ENCODE data around the gene XRCC1.
A peak's percentile ranks its signal among the peaks of the same experiment; 100 is the strongest.

XRCC1 gene

GRCh38 chr19:43575156-43575950 is at the start of gene XRCC1, which contains the start of gene PINLYP:
XRCC1 (minus strand) TSS chr19:43575527; CDS start chr19:43575458, 69 bp downstream.
PINLYP (plus strand) TSS chr19:43575801; CDS start chr19:43577192, 1,391 bp downstream.
- in situ Hi-C loops (cut with MboI; ENCODE audit: low pct_unique_long_range_greater_than_20kb, low sequenced_read_pairs): no loop called here
- DNase-seq: peak; percentile 99

- no peak for DNase-seq
- in situ Hi-C loops (cut with MboI; ENCODE audit: low pct_unique_long_range_greater_than_20kb, low sequenced_read_pairs): no loop called here
Measured at GRCh38 chr19:43624933-43625332, 49.6 kb upstream of the XRCC1 start.

- no peak for DNase-seq
- in situ Hi-C loops (cut with MboI; ENCODE audit: low pct_unique_long_range_greater_than_20kb, low sequenced_read_pairs): no loop called here
Measured at GRCh38 chr19:43623889-43624670, 48.8 kb upstream of the XRCC1 start.

- no peak for DNase-seq
- in situ Hi-C loops (cut with MboI; ENCODE audit: low pct_unique_long_range_greater_than_20kb, low sequenced_read_pairs): no loop called here
Measured at GRCh38 chr19:43622956-43623355, 47.6 kb upstream of the XRCC1 start.

DNA sequence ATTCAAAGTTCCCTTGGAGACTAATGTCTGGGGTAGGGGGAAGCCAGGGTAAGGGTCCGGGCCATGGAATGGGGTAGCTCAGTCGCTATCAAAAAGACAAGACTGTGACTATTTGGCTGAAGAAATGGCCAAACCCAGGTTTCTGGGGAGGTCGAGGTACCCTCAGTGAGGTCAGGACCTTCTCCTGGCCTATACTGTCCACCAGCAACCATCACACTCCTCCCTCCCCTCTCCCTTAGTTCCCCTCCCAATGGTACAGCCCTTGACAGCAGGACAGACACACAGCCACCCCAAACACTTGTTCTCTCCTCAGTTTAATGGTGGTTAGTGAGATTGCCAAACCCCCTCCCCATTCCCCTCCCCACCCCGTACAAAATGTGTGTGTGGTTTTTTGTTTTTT is 46.7 kb upstream of the XRCC1 start:
- no peak for DNase-seq
- in situ Hi-C loops (cut with MboI; ENCODE audit: low pct_unique_long_range_greater_than_20kb, low sequenced_read_pairs): no loop called here

DNA sequence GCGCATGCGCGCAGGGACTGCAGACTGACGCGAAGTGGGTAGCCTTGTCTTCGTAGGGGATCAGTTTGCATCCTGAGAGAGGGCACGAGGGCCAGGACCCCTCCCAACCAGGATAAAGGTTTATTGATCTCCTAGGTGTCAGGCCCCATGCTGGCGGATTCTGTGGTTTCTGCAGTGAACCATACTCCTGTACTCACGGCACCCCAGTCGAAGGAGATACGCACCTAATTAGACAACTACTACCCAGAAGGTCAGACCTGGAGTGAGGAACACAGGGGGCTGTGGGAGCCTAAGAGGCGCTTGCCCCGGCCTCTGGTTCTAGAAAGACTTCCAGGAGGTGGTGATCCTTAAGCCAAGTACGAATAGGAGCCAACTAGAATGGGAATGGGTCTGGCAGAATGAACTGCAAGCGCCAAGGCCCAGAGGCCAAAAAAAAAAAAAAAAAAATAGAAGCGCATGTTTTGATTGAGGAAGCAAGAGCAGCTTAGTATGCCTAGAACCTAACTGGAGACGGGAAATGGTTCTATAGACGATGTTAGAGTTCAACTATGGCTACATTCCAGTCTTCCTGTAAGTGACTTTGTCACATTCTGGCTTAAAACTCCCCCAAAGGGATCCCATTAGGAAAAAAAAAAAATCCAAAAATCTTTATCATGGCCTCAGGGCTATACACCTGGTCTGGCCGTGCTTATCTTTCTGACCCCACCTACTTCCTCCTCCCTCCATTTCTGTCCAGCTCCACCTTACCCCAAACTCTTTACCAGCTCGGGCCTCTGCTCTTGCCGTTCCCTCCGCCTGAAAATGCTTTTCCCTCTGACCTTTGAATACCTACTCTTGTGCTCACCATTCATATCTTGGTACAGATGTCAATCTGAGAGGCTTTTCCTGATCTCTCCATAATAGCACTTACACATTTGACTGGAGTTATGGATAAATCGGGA is 45.0 kb upstream of the XRCC1 start:
- DNase-seq: no peak
- in situ Hi-C loops (cut with MboI; ENCODE audit: low pct_unique_long_range_greater_than_20kb, low sequenced_read_pairs): no loop called here

GRCh38 chr19:43619262-43620060 is 44.1 kb upstream of the XRCC1 start, which contains the start of gene ZNF428:
ZNF428 (minus strand) TSS chr19:43619629; CDS start chr19:43614304, 5,325 bp downstream.
- in situ Hi-C loops (cut with MboI; ENCODE audit: low pct_unique_long_range_greater_than_20kb, low sequenced_read_pairs): no loop called here
- DNase-seq: peak; percentile 86

- in situ Hi-C loops (cut with MboI; ENCODE audit: low pct_unique_long_range_greater_than_20kb, low sequenced_read_pairs): no loop called here
- no peak for DNase-seq
Measured at GRCh38 chr19:43618921-43619261, 43.6 kb upstream of the XRCC1 start.

DNA sequence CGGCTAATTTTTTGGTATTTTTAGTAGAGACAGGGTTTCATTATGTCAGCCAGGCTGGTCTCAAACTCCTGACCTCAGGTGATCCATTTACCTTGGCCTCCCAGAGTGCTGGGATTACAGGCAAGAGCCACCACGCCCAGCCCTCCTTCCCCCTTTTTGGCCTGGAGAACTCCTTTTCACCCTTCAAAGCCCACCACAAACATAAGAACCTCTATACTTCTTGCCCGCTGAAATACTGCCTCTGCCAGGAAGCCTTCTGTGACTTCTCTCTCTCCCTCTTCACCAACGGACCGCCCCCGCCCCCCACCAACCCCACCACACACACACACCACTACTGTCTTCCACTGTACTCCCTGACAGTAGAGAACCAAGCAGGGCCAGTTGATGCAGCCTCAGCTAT is 41.6 kb upstream of the XRCC1 start:
- in situ Hi-C loops (cut with MboI; ENCODE audit: low pct_unique_long_range_greater_than_20kb, low sequenced_read_pairs): no loop called here
- DNase-seq: no peak

GRCh38 chr19:43616306-43616705 is 41.0 kb upstream of the XRCC1 start:
- in situ Hi-C loops (cut with MboI; ENCODE audit: low pct_unique_long_range_greater_than_20kb, low sequenced_read_pairs): no loop called here
- DNase-seq: no peak

DNA sequence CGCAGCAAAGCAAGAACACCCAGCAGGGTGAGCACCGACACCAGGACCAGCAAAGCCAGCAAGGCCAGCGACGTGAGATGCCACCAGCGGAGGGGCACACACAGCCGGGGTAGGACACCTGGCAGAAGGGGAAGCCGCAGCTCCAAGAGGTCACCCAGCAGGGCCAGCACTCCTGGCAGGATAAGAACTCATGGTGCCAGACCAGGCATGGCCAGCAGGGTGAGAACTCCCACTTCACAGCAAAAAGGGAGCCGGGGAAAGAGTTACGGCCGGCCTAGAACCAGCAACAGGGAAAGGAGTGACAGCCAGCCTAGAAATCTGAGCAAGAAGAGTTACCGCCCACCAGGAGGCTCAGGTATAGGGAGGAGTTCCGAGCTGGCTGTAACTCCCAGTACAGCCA is 37.0 kb upstream of the XRCC1 start:
- DNase-seq: no peak
- in situ Hi-C loops (cut with MboI; ENCODE audit: low pct_unique_long_range_greater_than_20kb, low sequenced_read_pairs): no loop called here

GRCh38 chr19:43611788-43612187 is 36.5 kb upstream of the XRCC1 start, which contains the start of gene SRRM5:
SRRM5 (plus strand) TSS chr19:43612088; CDS start chr19:43612122, 34 bp downstream.
- DNase-seq: no peak
- in situ Hi-C loops (cut with MboI; ENCODE audit: low pct_unique_long_range_greater_than_20kb, low sequenced_read_pairs): no loop called here

- in situ Hi-C loops (cut with MboI; ENCODE audit: low pct_unique_long_range_greater_than_20kb, low sequenced_read_pairs): no loop called here
- no peak for DNase-seq
Measured at GRCh38 chr19:43610493-43610892, 35.2 kb upstream of the XRCC1 start.

DNA sequence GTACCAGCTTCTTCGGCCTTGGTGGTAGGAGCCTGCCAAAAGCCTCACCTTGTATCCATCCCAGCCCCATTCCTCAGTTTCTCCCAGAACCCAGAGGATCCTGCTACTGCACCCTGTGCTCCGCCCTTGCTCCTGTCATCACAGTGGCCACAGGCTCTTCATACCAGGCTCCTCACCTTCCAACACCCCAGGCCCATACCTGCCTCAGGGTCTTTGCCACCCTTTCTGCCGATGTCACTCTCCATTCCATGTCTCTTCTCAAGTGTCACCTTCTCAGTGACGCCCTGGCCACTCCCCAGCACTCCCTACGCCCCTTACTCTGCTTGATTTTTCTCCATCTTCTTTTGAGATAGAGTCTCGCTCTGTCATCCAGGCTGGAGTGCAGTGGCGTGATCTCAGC is 34.5 kb upstream of the XRCC1 start:
- in situ Hi-C loops (cut with MboI; ENCODE audit: low pct_unique_long_range_greater_than_20kb, low sequenced_read_pairs): no loop called here
- no peak for DNase-seq

DNA sequence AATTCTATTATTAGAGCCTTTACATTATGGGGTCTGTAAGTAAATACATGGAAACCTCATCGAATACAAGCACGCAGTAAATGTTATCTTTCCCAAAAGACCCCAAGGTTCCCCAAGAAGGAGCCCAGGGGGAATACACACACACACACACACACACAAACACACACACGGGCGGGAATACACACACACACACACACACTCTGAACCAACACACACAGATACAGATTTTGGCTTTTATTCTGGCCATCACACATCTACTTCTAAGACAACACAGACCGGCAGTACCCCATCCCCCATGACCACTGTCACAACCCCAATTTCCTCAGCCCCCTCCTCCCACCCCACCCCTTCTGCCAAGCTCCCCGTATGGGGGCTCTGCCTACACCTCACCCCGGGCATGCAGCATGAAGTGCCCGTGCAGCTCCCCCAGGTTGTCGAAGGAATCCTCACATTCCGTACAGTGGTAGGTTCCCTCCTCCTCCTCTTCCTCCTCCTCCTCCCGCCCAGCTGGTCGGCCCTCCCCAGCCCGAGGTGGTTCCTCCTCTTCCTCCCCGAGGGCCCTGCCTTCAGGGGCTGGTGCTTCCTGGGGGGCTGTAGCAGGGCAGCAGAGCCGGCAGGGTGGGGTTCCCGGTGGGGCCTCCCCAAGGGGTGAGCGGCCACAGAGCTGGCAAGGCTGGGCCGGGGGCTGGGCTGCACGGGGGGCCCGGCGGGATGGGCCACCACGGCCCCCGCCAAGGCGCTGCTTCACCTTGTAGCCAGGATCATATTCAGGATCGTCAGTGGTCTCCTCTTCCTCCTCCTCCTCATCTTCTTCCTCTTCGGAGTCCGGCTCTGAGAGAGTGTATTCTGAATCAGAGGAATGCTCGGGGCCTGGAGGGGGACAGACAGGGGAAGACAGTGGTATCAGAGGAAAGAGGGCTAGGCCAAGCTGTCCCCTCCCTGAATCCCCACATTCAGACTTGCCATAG is 32.2 kb upstream of the XRCC1 start:
- in situ Hi-C loops (cut with MboI; ENCODE audit: low pct_unique_long_range_greater_than_20kb, low sequenced_read_pairs): no loop called here

DNA sequence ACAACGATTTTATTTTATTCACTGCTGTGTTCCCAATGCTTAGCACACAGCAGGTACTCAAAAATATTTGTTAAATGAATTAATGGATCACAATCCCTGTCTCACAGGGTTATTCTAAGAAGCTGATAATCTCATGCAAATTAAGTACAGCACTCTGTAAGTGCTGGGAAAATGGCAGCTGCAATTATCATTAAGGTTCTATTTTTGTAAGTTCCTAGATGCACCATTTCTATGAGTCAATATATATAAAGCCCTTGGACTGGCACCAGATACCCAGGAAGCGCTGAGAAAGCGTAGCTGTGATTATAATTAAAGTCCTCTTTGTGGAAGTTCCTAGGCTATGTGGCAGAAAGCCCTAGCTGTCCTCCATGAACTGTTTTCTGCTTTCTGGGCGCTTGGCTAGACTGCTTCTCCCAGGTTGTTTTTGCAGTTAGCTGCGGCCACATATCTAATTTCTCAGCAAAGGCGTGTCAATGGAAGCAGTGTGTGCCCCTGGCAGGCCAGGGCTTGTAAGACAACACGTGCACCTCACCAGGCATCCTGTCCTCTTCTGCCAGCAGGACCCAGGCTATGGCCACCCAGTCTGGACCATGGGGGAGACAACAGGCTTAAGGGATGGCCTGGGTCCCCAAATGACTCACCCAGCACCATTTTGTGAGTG is 31.4 kb upstream of the XRCC1 start:
- in situ Hi-C loops (cut with MboI; ENCODE audit: low pct_unique_long_range_greater_than_20kb, low sequenced_read_pairs): no loop called here
- DNase-seq: no peak

More for the DNA sequence above, 32.2 kb upstream of the XRCC1 start:
- DNase-seq: no peak
